Colonic mucosa (tissue), 4 donors: ENCODE results near the gene BICDL2. TPM values are rescaled to one million over a fixed set of nuclear protein-coding genes. Genes with fewer than 3 reads are reported as not detected.

Experiments
- DNase-seq: peaks from one replicate; pipeline ENCODE4 v3.0.0-alpha.2; 2020
- H3K27ac ChIP-seq: fragments of 200-600 bp; one replicate; pipeline ENCODE4 v1.8.0; 2021
- H3K27me3 ChIP-seq: fragments of 200-600 bp; one replicate; pipeline ENCODE4 v1.8.0; 2021
- H3K36me3 ChIP-seq: fragments of 200-600 bp; one replicate; pipeline ENCODE4 v1.8.0; 2021
- H3K4me1 ChIP-seq: fragments of 200-600 bp; one replicate; pipeline ENCODE4 v1.8.0; 2021; ENCODE audit warnings: mild to moderate bottlenecking
- H3K4me3 ChIP-seq: fragments of 200-600 bp; one replicate; pipeline ENCODE4 v1.8.0; 2021
- H3K9ac ChIP-seq, 2 donors: one replicate each; pipeline ENCODE4 v1.7.0; 2013; ENCODE audit warnings: control low read depth in 2 of 2, low read depth in 2 of 2, low read length in 2 of 2
- H3K9me3 ChIP-seq: fragments of 200-600 bp; one replicate; pipeline ENCODE4 v1.8.0; 2021
- CTCF ChIP-seq: fragments of 200-600 bp; IDR thresholded peaks from one replicate; pipeline ENCODE4 v1.8.0; 2022; ENCODE audit warnings: antibody characterized with exemption, mild to moderate bottlenecking
- intact Hi-C: fragments of 100-400 bp; cut with DNase I; formaldehyde crosslinking; loops from one replicate; pipeline ENCODE4 v1.14.1; 2022
- total RNA-seq, 2 donors: library from RNA; stranded (reverse); fragmentation: NEBNext Ultra II Directional in 1 of 2; extraction: Animal tissue kit (Norgen Biotek cat#: 25700) in 1 of 2; gene quantifications; one replicate each; pipeline ENCODE4 v1.2.1, GENCODE V29; 2021
- donor health status: healthy.
- donor health status: DM: no; HTN: no; CAD: no.
- donor health status: DM: no; HTN: no; CAD: no.

Gene BICDL2
- total RNA-seq, 2 donors from 2014 or later, result 56.6 to 83.9 TPM

- Histone ChIP-seq H3K4me1 (peaks cover 21% of the 10 kb centered on the region), H3K27ac (no peak overlapping the region), H3K4me3 (no peak overlapping the region), H3K9ac (no peak overlapping the region), H3K27me3 (peaks cover 4% of the 10 kb centered on the region), H3K36me3 (no peaks in the 10 kb centered on the region), H3K9me3 (no peaks in the 10 kb centered on the region)
- no peak for DNase-seq
- no peak for TF ChIP-seq CTCF
- intact Hi-C loops, result no loop called here
Observed at GRCh38 chr16:3026609-3027488, 9.9 kb downstream of the BICDL2 start.

- no peak for TF ChIP-seq CTCF
- Histone ChIP-seq H3K9me3 (no peaks in the 10 kb centered on the region), H3K4me1 (peaks cover 26% of the 10 kb centered on the region), H3K9ac (no peak overlapping the region), H3K27ac (no peak overlapping the region), H3K4me3 (no peak overlapping the region), H3K27me3 (peaks cover 4% of the 10 kb centered on the region), H3K36me3 (no peaks in the 10 kb centered on the region)
- intact Hi-C loops, result no loop called here
- no peak for DNase-seq
Observed at GRCh38 chr16:3026003-3026378, 10.8 kb downstream of the BICDL2 start.

- no peak for DNase-seq
- no peak overlapping the region for H3K4me3 ChIP-seq
- H3K9me3 ChIP-seq, result no peaks in the 10 kb centered on the region
- H3K27me3 ChIP-seq, result peaks cover 4% of the 10 kb centered on the region
- no peak for TF ChIP-seq CTCF
- H3K27ac ChIP-seq, result no peak overlapping the region
- no peak overlapping the region for H3K9ac ChIP-seq
- intact Hi-C loops, result no loop called here
- H3K4me1 ChIP-seq, result peaks cover 26% of the 10 kb centered on the region
- H3K36me3 ChIP-seq, result no peaks in the 10 kb centered on the region
Observed at GRCh38 chr16:3025032-3026002, 11.4 kb downstream of the BICDL2 start.

- intact Hi-C loops, result no loop called here
- H3K4me3 ChIP-seq, result peak within 1 kb of the TSS; percentile 51
- H3K9me3 ChIP-seq, result no peaks in the 10 kb centered on the region
- H3K27me3 ChIP-seq, result no peaks in the 10 kb centered on the region
- H3K36me3 ChIP-seq, result no peaks in the 10 kb centered on the region
- peak; percentile 99 for DNase-seq
- peaks cover 26% of the 10 kb centered on the region for H3K4me1 ChIP-seq
- H3K9ac ChIP-seq, result peak within 1 kb of the TSS; percentile 70 to 75
- no peak for TF ChIP-seq CTCF
- H3K27ac ChIP-seq, result peak within 1 kb of the TSS; percentile 96
Observed at GRCh38 chr16:3023669-3024478, 12.9 kb downstream of the BICDL2 start, which contains the start of the genes HCFC1R1 and THOC6. TSS of gene HCFC1R1 (minus strand) at chr16:3023942. CDS start at chr16:3023941, 1 bp downstream. TSS of gene THOC6 (plus strand) at chr16:3024035. CDS start at chr16:3024327, 292 bp downstream.

GRCh38 chr16:3023415-3023668 is 13.4 kb downstream of the BICDL2 start:
- Histone ChIP-seq H3K9me3 (no peaks in the 10 kb centered on the region), H3K9ac (peak overlapping the region; percentile 70 to 75), H3K4me1 (peaks cover 22% of the 10 kb centered on the region), H3K36me3 (no peaks in the 10 kb centered on the region), H3K27ac (peak overlapping the region; percentile 96), H3K27me3 (no peaks in the 10 kb centered on the region), H3K4me3 (peak overlapping the region; percentile 51)
- intact Hi-C loops, result no loop called here
- no peak for TF ChIP-seq CTCF
- DNase-seq, result no peak
